GM21367 (cell line): ENCODE measurements around the gene RAB34.

Source experiments
- ATAC-seq: cut with Tn5 transposase; IDR thresholded peaks from one replicate; pipeline ENCODE4 v1.9.1; 2021; ENCODE audit not compliant: unreplicated experiment

The RAB34 gene

GRCh38 chr17:28688481-28688880 lies 29.2 kb downstream of the RAB34 start:
- ATAC-seq, result no peak

GRCh38 chr17:28686296-28686695 lies 31.4 kb downstream of the RAB34 start:
- ATAC-seq, result no peak

- ATAC-seq, result no peak
Observed at GRCh38 chr17:28685366-28685765, 32.3 kb downstream of the RAB34 start.

GRCh38 chr17:28684963-28685362 lies 32.7 kb downstream of the RAB34 start:
- ATAC-seq, result no peak

- no peak for ATAC-seq
Observed at GRCh38 chr17:28682655-28683054, 35.0 kb downstream of the RAB34 start.

GRCh38 chr17:28675980-28676379 lies 41.7 kb downstream of the RAB34 start:
- ATAC-seq, result no peak

- ATAC-seq, result no peak
Observed at GRCh38 chr17:28675490-28675889, 42.2 kb downstream of the RAB34 start.

- no peak for ATAC-seq
Observed at GRCh38 chr17:28669918-28670317, 47.8 kb downstream of the RAB34 start.

GRCh38 chr17:28667870-28668269 lies 49.8 kb downstream of the RAB34 start:
- ATAC-seq, result no peak

- ATAC-seq, result no peak
Observed at GRCh38 chr17:28665994-28666393, 51.7 kb downstream of the RAB34 start.
